GM18873 (cell line): ENCODE results near the gene CNN2.

Source experiments
- ATAC-seq: cut with Tn5 transposase; IDR thresholded peaks from one replicate; pipeline ENCODE4 v1.9.1; 2021; ENCODE audit warnings: mild to moderate bottlenecking, moderate library complexity, moderate number of reproducible peaks; ENCODE audit not compliant: unreplicated experiment, low FRiP score

Gene CNN2

DNA sequence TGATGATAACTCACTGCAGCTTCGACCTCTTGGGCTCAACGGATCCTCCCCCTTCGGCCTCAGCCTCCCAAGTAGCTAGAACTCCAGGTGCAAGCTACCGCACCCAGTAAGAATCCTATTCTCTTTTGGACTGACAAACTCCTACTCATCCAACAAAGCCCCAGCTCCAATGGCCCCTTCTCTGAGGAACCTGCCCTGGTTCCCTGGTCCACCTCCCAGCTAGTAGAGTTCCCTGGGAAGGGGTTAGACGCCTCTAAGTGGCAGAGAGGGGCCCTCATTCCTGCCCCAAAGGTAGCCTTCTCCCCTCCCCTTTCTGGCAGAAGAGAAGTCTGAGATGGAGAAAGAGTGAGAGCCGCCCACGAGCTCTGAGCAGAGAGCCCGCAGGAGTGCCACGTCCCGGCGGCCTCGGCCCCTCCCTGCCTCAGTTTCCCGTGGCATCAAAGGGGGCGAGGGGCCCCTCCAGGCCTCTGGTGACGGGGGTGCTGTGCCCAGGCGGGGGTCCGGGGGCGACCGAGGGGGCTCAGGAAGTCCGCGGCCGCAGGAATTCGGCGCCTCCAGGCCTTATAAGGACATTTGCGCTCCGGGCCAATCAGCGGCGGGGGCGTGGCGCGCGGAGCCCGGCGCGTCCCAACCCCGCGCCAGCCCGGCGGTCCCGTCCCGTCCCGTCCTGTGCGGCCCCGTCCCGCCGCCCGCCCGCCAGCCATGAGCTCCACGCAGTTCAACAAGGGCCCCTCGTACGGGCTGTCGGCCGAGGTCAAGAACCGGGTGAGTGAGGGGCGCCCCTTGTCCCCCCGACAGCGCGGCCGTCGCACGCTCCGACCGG lies at the start of gene CNN2:
TSS of gene CNN2 (plus strand) at position 649 of the 823 bp plus-strand sequence. CDS start at position 703, 54 bp downstream.
- ATAC-seq = no peak

DNA sequence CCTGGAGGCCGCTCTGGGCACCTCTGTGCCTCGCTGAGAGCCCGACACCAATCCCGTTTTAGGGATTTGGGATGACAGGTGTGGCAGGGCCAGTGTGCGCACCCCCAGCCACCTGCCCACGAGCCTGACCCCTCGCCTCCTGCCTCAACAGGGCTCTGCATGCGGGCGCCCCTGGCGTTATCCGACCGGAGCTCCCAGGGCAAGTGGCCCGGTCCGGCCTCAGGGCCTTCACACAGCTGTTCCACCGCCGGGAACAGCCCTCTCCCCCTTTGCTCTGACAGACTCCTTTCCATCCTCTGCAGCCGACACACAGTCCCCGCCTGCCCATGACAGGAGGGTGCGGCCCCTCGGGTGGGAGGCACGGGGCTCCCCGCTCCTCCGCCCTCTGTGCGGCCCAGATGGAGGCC lies 49.3 kb upstream of the CNN2 start:
- no peak for ATAC-seq

DNA sequence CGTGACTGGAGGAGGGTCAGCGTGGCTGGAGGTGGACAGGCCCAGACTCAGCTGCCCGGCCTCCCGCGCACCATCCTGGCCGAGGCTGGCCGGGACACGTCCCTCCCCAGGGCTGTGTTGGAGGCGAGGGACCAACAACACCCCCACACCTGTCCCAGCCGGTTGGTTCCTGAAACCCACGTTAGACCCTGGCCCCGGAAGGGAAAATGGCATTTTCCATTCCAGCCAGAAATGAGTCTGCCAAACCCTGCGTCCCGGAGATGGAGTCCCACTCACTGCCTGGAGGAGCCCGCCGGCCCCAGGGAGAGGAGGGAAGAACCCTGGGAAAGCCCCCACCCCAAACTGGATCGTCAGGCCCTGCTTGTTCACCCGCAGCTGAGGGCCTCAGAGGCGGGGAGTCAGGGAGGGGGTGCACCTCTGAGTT lies 47.1 kb upstream of the CNN2 start:
- ATAC-seq = no peak

DNA sequence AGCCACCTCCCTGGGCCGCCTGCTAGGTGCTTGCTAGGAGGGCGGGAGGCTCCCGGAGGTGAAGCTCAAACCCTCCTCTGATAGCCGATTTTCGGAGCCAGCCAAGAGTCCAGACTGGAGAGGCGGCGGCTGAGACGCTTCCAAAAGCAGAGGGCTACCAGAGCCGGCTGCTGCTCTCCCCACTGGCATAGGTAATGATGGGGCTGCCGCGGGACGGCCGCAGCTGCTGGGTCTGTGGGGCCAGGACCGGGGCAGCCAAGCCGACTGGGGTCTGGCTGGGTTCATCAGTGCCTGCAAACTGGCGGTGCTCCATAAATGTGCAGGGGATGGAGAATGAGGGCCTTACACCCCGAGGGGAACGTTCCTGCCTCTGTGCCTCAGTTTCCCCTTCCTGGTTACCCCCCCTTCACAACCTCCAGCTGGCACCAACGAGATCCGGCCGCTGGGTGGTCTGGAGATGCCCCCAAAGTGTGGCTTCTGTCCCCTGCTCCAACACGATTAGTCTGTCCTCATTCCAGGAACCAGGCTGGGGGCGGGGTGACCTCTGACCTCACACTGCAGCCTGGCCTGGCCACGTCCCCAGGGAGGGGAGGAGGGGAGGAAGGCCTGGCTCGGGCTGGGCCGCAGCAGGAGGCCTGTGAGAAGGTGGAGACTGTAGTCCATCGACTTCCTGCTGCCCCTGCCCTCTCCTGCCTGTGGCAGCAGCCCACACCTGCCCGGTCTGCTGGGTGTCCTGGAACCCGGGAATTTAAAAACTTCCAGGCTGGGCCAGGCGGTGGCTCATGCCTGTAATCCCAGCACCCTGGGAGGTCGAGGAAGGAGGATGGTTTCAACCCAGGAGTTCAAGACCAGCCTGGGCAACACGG lies 46.0 kb upstream of the CNN2 start:
- ATAC-seq = no peak

DNA sequence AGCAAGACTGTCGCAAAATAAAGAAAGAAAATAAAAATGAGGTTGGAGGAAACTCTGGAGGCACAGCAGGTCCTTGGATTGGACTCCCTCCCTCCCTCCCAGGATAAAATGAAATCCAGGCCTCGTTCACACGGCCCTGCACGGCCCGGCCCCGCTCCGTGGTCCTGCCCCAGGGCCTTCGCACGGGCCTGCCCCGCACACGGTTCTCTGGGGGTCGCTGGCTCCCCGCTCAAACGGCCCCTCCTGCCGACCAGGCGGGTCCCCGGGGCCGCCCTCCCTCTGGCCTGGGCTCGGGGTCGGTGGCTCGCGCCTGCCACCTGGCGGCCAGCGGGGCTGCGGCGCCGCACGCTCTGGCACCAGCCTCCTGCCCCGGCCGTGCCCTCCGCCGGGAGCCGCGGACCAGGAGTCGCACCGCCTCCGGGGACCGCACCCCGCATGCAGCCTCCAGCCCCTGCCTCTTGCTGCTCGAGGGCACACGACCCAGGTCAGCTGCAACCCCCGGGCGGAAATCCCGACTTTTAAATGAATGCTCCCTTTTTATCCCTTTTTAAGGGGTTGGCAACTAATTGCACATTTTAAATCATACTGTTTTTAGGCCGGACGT lies 43.7 kb upstream of the CNN2 start:
- ATAC-seq = no peak

DNA sequence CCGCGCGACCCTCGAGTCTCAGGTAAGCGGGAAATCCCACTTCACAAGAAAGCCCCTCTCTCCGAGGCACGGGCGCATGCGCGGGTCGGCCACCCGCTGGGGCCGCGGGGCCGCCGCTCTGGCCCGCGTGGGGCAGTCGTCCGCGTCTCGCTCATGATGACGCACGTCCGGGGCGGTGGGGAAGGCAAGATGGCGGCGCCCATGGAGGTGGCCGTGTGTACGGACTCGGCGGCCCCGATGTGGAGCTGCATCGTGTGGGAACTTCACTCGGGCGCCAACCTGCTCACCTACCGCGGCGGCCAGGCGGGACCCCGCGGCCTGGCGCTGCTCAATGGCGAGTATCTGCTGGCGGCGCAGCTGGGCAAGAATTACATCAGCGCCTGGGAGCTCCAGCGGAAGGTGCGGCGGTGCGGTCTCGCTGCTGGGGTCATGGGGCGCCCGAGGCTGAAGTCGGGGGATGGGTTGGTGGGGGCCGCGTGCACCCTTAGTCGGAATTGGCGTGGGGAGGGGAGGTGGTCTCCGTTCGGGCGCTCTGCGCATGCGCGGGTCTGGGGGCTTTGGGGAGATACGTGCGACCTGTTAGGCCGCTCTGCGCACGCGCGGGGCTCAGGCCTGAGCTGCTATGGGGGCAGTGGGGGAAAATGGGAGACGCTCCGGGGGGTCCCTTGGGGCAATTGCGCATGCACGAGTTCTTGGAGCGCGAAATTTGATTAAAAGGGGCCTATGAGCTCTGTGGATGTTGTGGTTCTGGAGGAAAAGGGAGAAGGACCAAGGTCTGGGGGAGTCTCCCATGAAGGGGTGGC lies 42.0 kb upstream of the CNN2 start, which contains the start of gene WDR18:
TSS of gene WDR18 (plus strand) at position 181 of the 803 bp plus-strand sequence. CDS start at position 190, 9 bp downstream.
- no peak for ATAC-seq

DNA sequence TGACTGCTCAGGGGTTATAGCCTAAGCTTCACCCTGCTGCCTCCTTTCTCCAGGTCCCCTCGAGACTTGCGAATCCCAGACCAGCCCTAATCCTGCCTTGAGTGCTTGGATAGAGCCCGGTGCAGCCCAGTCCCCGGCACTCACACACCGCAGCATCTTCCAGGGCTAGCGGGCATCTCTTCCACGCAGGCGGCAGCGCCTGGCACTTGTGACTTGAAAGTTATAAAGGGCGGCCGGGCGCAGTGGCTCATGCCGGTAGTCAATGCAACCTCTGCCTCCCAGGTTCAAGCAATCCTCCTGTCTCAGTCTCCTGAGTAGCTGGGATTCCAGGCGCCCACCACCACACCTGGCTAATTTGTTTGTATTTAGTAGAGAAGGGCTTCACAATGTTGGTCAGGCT lies 40.3 kb upstream of the CNN2 start:
- ATAC-seq = no peak

DNA sequence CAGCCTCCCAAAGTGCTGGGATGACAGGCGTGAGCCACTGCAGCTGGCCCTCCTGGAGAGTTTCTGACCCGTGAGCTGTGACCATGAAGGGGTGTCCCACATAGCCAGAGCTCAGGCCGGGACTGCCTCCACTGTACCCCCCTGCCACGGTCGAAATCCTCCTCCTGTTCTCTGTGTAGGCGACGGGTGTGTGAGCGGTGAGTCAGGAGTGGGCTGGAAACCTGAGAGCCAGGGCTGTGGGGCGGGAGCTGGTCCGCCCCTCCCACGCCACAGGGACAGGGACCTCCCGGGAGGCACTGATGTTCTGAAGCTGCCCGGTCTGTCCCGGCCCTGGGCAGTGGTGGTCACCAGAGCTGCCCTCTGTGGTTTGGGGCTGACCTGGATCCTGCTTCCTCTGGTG lies 38.3 kb upstream of the CNN2 start:
- ATAC-seq = no peak

DNA sequence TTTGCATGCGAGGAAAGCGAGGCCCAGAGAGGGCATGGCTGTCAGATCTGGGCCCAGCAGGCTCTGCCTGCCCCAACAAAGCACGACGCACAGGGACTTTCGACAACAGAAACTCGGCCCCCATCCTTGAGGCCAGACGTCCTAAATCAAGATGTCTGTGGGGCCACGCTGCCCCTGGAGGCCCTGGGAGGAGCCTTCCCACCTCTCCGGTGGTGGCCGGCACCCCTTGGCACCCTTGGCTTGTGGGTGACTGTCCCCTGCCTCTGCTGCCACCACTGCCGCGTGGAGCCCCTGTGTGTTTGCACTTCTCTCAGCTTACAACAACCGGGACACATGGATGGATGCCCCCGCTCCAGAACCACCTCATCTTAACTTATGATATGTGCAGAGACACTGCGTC lies 37.9 kb upstream of the CNN2 start:
- ATAC-seq = no peak

DNA sequence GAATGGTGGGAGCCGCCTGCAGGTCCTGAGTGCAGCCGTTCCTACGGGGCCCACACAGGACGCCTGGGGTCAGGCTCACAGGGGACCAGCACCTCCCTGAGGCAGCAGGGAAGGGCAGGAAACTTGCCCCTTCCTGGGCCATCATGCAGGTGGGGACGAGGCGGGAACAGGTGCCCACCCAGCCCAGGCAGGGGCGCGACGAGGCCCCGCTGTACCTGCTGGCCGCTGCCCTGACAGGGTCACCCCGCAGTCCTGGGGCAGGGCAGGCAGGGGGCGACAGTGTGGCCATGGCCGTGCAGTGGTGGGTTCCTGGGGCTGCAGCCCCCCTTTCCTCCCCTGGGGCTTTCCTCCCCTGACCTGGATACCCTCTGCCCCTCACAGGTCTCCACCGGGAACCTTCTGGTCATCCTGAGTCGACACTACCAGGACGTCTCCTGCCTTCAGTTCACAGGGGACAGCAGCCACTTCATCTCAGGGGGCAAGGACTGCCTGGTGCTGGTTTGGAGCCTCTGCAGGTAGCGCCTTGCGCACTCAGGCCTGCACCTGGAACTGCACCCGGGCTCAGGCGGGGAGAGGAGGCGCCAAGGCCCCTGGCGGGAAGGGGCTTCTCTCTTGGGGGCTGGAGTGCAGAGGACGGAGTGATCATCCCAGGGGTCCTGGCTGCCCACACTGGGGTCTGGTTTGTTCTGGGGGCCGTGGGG lies 36.9 kb upstream of the CNN2 start:
- ATAC-seq = no peak

DNA sequence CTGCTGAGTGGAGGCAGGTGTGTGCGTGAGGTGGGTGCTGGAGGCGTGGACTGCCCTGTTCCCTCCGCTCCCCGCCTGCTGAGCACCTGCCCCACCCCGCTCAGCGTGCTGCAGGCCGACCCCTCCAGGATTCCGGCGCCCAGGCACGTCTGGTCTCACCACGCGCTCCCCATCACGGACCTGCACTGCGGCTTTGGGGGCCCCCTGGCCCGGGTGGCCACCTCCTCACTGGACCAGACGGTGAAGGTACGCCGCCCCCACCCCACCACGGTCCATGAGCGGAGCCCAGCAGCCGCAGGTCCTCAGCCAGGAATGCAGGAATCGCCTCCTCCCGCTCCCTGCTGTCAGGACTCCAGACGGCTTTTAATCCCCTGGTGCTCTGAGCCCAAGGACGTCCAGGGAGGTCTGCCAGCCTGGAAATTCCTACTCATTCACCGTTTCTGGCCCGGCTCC lies 36.3 kb upstream of the CNN2 start:
- ATAC-seq = no peak

DNA sequence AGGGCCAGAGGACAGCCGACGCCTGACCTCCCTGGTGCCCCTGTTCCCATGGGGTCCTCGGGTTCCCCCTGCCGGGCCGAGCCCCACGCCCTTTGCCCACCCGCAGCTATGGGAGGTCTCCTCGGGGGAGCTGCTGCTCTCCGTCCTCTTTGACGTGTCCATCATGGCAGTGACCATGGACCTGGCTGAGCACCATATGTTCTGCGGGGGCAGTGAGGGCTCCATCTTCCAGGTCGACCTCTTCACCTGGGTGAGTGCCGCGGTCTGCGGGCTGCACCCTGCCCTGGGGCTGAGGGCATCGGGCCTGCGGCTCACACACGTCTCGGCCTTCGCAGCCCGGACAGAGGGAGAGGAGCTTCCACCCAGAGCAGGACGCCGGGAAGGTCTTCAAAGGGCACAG lies 35.7 kb upstream of the CNN2 start:
- no peak for ATAC-seq

DNA sequence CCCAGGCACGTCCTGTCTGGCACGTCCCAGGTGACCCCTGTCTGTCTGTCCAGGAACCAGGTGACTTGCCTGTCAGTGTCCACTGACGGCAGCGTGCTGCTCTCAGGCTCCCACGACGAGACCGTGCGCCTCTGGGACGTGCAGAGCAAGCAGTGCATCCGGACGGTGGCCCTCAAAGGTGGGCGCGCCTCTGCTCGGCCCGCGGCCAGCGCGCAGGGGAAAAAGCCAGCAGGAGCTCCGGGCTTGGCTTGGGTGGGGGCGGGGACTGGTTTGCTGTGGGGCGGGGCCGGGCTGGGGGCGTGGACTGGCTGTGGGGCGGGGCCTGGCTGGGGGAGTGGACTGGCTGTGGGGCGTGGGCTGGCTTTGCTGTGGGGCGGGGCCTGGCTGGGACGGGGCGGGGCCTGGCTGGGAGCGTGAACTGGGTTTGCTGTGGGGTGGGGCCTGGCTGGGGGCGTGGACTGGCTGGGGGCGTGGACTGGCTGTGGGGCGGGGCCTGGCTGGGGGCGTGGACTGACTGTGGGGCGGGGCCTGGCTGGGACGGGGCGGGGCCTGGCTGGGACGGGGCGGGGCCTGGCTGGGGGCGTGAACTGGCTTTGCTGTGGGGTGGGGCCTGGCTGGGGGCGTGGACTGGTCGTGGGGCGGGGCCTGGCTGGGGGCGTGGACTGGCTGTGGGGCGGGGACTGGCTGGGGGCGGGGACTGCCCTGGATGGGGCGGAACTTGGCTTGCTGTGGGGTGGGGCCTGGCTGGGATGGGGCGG lies 35.1 kb upstream of the CNN2 start:
- ATAC-seq = no peak

DNA sequence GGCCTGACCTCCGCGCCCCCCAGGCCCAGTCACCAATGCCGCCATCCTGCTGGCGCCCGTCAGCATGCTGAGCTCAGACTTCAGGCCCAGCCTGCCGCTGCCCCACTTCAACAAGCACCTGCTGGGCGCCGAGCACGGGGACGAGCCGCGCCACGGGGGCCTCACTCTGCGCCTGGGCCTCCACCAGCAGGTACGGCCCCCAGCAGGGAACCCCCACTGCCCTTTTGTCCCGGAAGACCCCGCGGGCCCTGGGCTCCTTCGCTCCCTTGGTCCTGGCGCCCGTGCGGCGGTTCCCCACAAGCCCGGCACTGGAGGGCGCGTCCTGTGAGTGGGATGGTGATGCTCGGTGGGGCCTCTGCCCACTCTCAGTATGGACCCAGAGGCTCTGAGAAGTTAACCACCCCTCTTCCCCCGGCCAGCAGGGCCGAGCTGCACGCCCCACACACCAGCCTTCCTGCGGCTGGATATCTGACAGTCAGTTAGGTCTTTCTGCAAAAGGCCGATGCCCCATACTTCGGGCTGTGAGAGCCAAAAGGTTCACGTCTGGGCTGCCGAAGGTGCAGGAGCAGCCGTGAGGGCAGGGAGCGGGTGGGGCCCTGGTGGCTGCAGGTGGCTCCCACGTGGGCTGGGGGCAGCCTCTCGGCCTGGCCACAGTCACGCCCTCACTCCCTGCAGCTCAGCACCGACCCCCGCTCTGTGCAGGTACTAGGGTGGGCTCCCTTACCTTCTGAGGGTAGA lies 34.3 kb upstream of the CNN2 start:
- no peak for ATAC-seq

DNA sequence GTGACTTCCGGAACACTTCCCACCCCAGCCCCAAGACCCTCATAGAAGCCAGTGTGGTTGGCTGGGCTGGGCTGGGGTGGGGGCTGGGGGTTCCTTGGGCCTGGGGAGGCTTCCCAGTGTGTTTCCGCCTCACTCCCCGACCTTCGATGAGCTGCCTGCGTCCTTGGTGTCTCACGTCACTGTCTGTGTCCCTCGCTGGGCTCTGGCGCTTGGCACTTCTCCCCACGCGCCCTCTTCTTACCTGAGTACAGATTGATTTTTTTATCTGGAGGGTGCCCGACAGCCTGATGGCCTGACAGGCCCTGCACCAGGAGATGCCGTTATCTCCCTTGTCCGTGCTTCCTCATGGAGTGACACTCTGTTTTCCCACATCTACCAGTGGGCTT lies 33.7 kb upstream of the CNN2 start:
- no peak for ATAC-seq

DNA sequence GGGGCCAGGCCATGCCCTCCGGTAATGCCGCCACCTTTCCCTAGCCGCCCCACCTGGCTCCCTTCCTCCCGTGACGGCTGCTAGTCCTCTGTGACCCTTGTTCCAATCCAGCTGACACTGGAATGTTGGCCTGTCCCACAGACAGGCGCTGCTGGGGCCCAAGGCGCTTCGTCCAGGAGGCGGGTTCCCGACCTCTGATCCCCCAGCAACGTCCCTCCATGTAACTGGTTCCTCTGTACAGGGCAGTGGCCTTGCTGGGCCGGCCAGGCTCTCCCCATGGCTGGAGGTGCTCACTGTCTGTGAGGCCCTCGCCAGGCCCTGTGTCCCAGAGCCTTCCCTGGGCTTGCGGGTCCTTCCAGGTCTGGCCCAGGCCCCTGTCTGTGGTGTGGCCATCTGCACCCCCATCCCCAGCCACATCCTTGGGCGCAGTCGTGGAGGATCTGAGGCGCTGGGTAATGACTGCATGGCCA lies 33.0 kb upstream of the CNN2 start:
- no peak for ATAC-seq

DNA sequence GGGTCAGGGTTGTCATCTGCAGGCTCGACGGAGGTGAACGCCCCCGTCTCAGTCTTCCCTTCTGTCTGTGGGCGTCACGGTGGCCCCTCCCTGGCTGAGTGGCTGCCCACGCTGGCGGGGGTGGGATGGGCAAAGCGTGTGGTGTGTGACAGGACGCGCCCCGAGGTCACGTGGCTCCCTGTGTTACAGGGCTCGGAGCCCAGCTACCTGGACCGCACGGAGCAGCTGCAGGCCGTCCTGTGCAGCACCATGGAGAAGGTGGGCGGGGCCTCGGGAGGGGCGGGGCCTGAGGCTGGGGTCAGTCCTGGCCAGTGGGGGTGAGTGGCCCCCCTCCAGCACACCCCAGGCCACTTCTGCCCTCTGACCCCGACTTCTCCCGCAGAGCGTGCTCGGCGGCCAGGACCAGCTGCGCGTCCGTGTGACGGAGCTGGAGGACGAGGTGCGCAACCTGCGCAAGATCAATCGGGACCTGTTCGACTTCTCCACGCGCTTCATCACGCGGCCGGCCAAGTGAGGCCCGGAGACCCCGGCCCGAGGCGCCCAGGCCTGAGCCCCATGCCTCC lies 32.5 kb upstream of the CNN2 start:
- no peak for ATAC-seq

DNA sequence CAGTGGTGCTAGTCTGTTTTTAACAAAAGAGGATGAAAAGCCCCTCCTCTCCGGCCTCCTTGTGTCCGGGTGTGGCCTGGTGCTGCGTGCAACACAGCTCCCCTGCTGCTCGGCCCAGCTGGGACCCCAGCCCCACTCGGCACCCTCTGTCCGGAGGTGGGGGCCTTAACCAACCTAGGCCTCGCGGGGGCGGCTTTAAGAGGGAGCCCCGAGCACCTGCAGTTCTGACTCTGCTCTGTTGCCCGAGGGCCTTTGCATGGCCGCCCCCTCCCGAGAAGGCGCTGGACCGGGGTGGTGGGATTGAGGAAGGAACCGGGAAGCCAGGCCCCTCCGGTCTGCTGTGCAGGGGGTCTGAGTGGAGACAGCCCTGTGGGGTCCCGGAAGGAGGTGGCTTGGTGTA lies 31.9 kb upstream of the CNN2 start:
- ATAC-seq = no peak
